Right renal pelvis (tissue), 4 donors: ENCODE data around the gene NSMF. TPM values are rescaled to one million over a fixed set of nuclear protein-coding genes. Genes with fewer than 3 reads are reported as not detected.
"Not testable (repeated sequence)": the region's sequence is repeated elsewhere in the genome, so short reads cannot be mapped to it uniquely, and the experiment has no call there.

Source experiments
- DNase-seq, 4 donors: peaks; one replicate each; pipeline ENCODE4 v3.0.0-alpha.2; 2013; ENCODE audit warnings: low read depth in 4 of 4, low spot score in 3 of 4, missing footprints in 1 of 4
- polyA plus RNA-seq, 4 donors: library from polyadenylated mRNA; unstranded; fragments of 120-200 nt; gene quantifications; one replicate each; pipeline ENCODE4 v1.2.1, GENCODE V29; 2013; ENCODE audit not compliant: insufficient read length in 4 of 4

NSMF gene
- polyA plus RNA-seq, 4 donors = 45.5 to 49.6 (median 45.8) TPM

GRCh38 chr9:137459601-137460362 is 648 bp upstream of the NSMF start:
- DNase-seq = no peak

GRCh38 chr9:137458194-137459151 is 661 bp downstream of the NSMF start:
- no peak for DNase-seq

GRCh38 chr9:137457406-137458193 is 1.5 kb downstream of the NSMF start:
- no peak for DNase-seq

- DNase-seq = no peak
Measured at GRCh38 chr9:137456864-137457405, 2.2 kb downstream of the NSMF start.

GRCh38 chr9:137456061-137456863 is 2.9 kb downstream of the NSMF start:
- DNase-seq = no peak

GRCh38 chr9:137455359-137455991 is 3.7 kb downstream of the NSMF start:
- DNase-seq = no peak

- no peak for DNase-seq
Measured at GRCh38 chr9:137454597-137455358, 4.4 kb downstream of the NSMF start.

- no peak for DNase-seq
Measured at GRCh38 chr9:137454145-137454596, 5.0 kb downstream of the NSMF start.

GRCh38 chr9:137453643-137454081 is 5.5 kb downstream of the NSMF start:
- DNase-seq = peak in 2 of 4 donors; percentile 51 to 58

- no peak for DNase-seq
Measured at GRCh38 chr9:137452761-137453642, 6.1 kb downstream of the NSMF start.

- no peak for DNase-seq
Measured at GRCh38 chr9:137452006-137452760, 7.0 kb downstream of the NSMF start.

GRCh38 chr9:137451264-137452005 is 7.7 kb downstream of the NSMF start:
- not testable (repeated sequence) for DNase-seq

- not testable (repeated sequence) for DNase-seq
Measured at GRCh38 chr9:137450539-137451222, 8.5 kb downstream of the NSMF start.

- no peak for DNase-seq
Measured at GRCh38 chr9:137449931-137450538, 9.1 kb downstream of the NSMF start.
